ENCODE measurements around the gene TLE4.

GRCh38 chr9:79575547-79575946 lies 3.8 kb downstream of the TLE4 start:
- TF ChIP-seq CTCF (IDR thresholded peaks at IDR 0.05; ENCODE audit: insufficient read depth, low read depth, low read length) (no peak), EZH2 (IDR thresholded peaks at IDR 0.05; ENCODE audit: insufficient read depth, low read length) (no peak)
